Measurements from ENCODE around the gene FAM151B.

DNA sequence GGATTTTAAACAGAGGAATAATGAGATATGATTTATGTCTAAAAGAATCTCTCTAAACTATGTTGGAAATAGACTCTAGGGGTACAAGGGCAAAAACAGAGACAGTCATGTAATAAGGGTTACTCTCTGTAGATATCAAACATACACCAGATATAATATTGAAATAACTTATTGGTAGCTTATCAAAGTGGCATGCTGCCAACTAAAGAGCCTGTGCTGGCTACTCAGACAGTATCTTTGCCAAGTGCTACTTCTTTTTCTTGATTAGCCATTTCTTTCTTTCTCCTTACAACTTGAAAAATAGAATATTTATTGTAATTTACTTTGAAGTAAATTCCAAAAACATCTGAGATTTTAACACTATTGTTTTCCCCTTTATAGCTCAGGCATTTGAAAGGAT, 45.2 kb upstream of the FAM151B start:
- no peak for TF ChIP-seq POLR2AphosphoS5 (IDR thresholded peaks at IDR 0.05; ENCODE audit: low read depth, low read length)
- no peak for TF ChIP-seq TAF1 (IDR thresholded peaks at IDR 0.05; ENCODE audit: borderline replicate concordance, low read depth, low read length)
